IMR-90 (cell line): Measurements from ENCODE around the gene CASQ1. TPM values are rescaled to one million over a fixed set of nuclear protein-coding genes. Genes with fewer than 3 reads are reported as not detected.

Experiments used
- ATAC-seq: fragments of 200-7000 bp; cut with Tn5 transposase; 2 replicates; pipeline ENCODE4 v1.9.1; 2020; ENCODE audit warnings: low read depth, mild to moderate bottlenecking, moderate library complexity
- BruUV-seq: library from RNA; stranded (reverse); fragments of 400-500 nt; replicated peaks from 2 replicates; lab custom pipeline; 2021; lab: Mats Ljungman, UMichigan
- CTCF ChIA-PET: fragments of 300-600 bp; formaldehyde crosslinking; extraction: SDS; loops from one replicate; lab custom pipeline; 2021; ENCODE audit warnings: antibody characterized with exemption; lab: Yijun Ruan, JAX
- POLR2A ChIA-PET: fragments of 300-600 bp; sonication (Branson Sonifier 250); formaldehyde crosslinking; loops from one replicate; lab custom pipeline; 2022; ENCODE audit warnings: antibody characterized with exemption; ENCODE audit not compliant: unreplicated experiment; lab: Charles Lee
- DNase-seq: peaks from one replicate; pipeline ENCODE4 v3.0.0; 2013
- H2AFZ ChIP-seq: replicated peaks from 2 replicates; pipeline ENCODE3; 2013; ENCODE audit warnings: low read length, mild to moderate bottlenecking; ENCODE audit not compliant: poor library complexity
- H2AK5ac ChIP-seq: 2 replicates; pipeline ENCODE4 v1.6.1; 2013; ENCODE audit warnings: low read depth, low read length, inconsistent platforms
- H2AK9ac ChIP-seq: replicated peaks from 2 replicates; pipeline ENCODE3; 2013; ENCODE audit warnings: mild to moderate bottlenecking, low read depth, low read length, moderate library complexity; ENCODE audit not compliant: poor library complexity
- H2BK120ac ChIP-seq: 2 replicates; pipeline ENCODE4 v1.6.1; 2013; ENCODE audit warnings: low read depth, low read length, inconsistent platforms
- H2BK15ac ChIP-seq: 3 replicates; pipeline ENCODE4 v1.6.1; 2013; ENCODE audit warnings: low read depth, low read length, inconsistent platforms
- H2BK20ac ChIP-seq: 2 replicates; pipeline ENCODE4 v1.6.1; 2013; ENCODE audit warnings: low read depth, mild to moderate bottlenecking, inconsistent platforms, low read length, moderate library complexity
- H2BK5ac ChIP-seq: 2 replicates; pipeline ENCODE4 v1.6.1; 2013; ENCODE audit warnings: mild to moderate bottlenecking, low read depth, low read length, inconsistent platforms; ENCODE audit not compliant: poor library complexity, severe bottlenecking
- H3K14ac ChIP-seq: replicated peaks from 2 replicates; pipeline ENCODE4 v1.6.1; 2013; ENCODE audit warnings: low read depth, low read length, inconsistent platforms
- H3K18ac ChIP-seq: 2 replicates; pipeline ENCODE4 v1.6.1; 2013; ENCODE audit warnings: low read depth, low read length, control low read depth
- H3K23ac ChIP-seq: 2 replicates; pipeline ENCODE4 v1.6.1; 2013; ENCODE audit warnings: low read depth, low read length, inconsistent platforms
- H3K27ac ChIP-seq: 2 replicates; pipeline ENCODE4 v1.5.1; 2013; ENCODE audit warnings: mild to moderate bottlenecking, control low read depth, low read length; ENCODE audit not compliant: insufficient read depth
- H3K27me3 ChIP-seq: 2 replicates; pipeline ENCODE4 v1.6.1; 2013; ENCODE audit warnings: low read length; ENCODE audit not compliant: control insufficient read depth, insufficient read depth
- H3K36me3 ChIP-seq: 2 replicates; pipeline ENCODE4 v1.6.1; 2013; ENCODE audit warnings: low read length, mixed read lengths; ENCODE audit not compliant: control insufficient read depth, insufficient read depth
- H3K4ac ChIP-seq: 2 replicates; pipeline ENCODE4 v1.6.1; 2013; ENCODE audit warnings: low read depth, low read length, inconsistent platforms
- H3K4me1 ChIP-seq: 2 replicates; pipeline ENCODE4 v1.6.1; 2013; ENCODE audit warnings: low read length, mixed read lengths; ENCODE audit not compliant: control insufficient read depth, insufficient read depth
- H3K4me2 ChIP-seq: 2 replicates; pipeline ENCODE4 v1.6.1; 2013; ENCODE audit warnings: low read depth, mild to moderate bottlenecking, control low read depth, low read length, moderate library complexity
- H3K4me3 ChIP-seq: 2 replicates; pipeline ENCODE4 v1.5.1; 2013; ENCODE audit warnings: low read depth, mild to moderate bottlenecking, control low read depth, low read length, moderate library complexity; ENCODE audit not compliant: insufficient read depth
- H3K56ac ChIP-seq: 2 replicates; pipeline ENCODE4 v1.6.1; 2013; ENCODE audit warnings: low read length, inconsistent platforms; ENCODE audit not compliant: insufficient read depth; ENCODE audit errors: extremely low read depth
- H3K79me1 ChIP-seq, 2 experiments: 2 replicates each; pipeline ENCODE4 v1.6.1; 2013; ENCODE audit warnings: low read length in 2 of 2, inconsistent platforms in 1 of 2, low read depth in 1 of 2
- H3K9ac ChIP-seq: 2 replicates; pipeline ENCODE4 v1.6.1; 2013; ENCODE audit warnings: low read depth, low read length, control low read depth
- H3K9me1 ChIP-seq: 2 replicates; pipeline ENCODE4 v1.6.1; 2013; ENCODE audit warnings: low read length, inconsistent platforms; ENCODE audit not compliant: insufficient read depth
- H3K9me3 ChIP-seq: 2 replicates; pipeline ENCODE4 v1.6.1; 2013; ENCODE audit warnings: low read length; ENCODE audit not compliant: control insufficient read depth, insufficient read depth
- H4K20me1 ChIP-seq: 2 replicates; pipeline ENCODE4 v1.6.1; 2013; ENCODE audit warnings: low read length, inconsistent platforms; ENCODE audit not compliant: insufficient read depth
- H4K5ac ChIP-seq: 2 replicates; pipeline ENCODE4 v1.6.1; 2013; ENCODE audit warnings: mild to moderate bottlenecking, low read depth, low read length, control low read depth
- H4K8ac ChIP-seq, 2 experiments: 2 replicates each; pipeline ENCODE4 v1.6.1; 2013; ENCODE audit warnings: low read depth in 2 of 2, low read length in 2 of 2, control low read depth in 1 of 2, inconsistent platforms in 1 of 2
- H4K91ac ChIP-seq: 2 replicates; pipeline ENCODE4 v1.6.1; 2013; ENCODE audit warnings: low read depth, low read length, inconsistent platforms; ENCODE audit not compliant: insufficient read depth
- BHLHE40 ChIP-seq: fragments of 150-350 bp; IDR thresholded peaks from 2 replicates; pipeline ENCODE4 v1.6.1; 2016; ENCODE audit warnings: mild to moderate bottlenecking, low read depth, low read length
- CEBPB ChIP-seq: IDR thresholded peaks from 2 replicates; pipeline ENCODE4 v1.6.1; 2012; ENCODE audit warnings: low read depth, low read length, improper control_type of control experiment
- CHD1 ChIP-seq: IDR thresholded peaks from 2 replicates; pipeline ENCODE4 v1.6.1; 2012; ENCODE audit warnings: low read depth, low read length, improper control_type of control experiment
- CTCF ChIP-seq: conservative IDR thresholded peaks from 2 replicates; pipeline ENCODE4 v1.5.1; 2012; ENCODE audit warnings: mild to moderate bottlenecking, low read depth, low read length, improper control_type of control experiment
- FOS ChIP-seq: fragments of 150-350 bp; IDR thresholded peaks from 2 replicates; pipeline ENCODE4 v1.6.1; 2016; ENCODE audit warnings: low read depth, low read length
- MAZ ChIP-seq: IDR thresholded peaks from 2 replicates; pipeline ENCODE4 v1.6.1; 2012; ENCODE audit warnings: low read depth, mild to moderate bottlenecking, low read length, improper control_type of control experiment, moderate library complexity, borderline replicate concordance
- MXI1 ChIP-seq: IDR thresholded peaks from 2 replicates; pipeline ENCODE4 v1.6.1; 2012; ENCODE audit warnings: low read depth, mild to moderate bottlenecking, low read length, moderate library complexity, borderline replicate concordance
- NFE2L2 ChIP-seq: fragments of 150-350 bp; IDR thresholded peaks from 2 replicates; pipeline ENCODE4 v1.6.1; 2016; ENCODE audit warnings: low read depth, mild to moderate bottlenecking, low read length
- POLR2A ChIP-seq: IDR thresholded peaks from 2 replicates; pipeline ENCODE4 v1.6.1; 2012; ENCODE audit warnings: mild to moderate bottlenecking, low read depth, low read length
- RAD21 ChIP-seq: IDR thresholded peaks from 2 replicates; pipeline ENCODE4 v1.6.1; 2012; ENCODE audit warnings: low read length, improper control_type of control experiment
- WGBS, 2 experiments: methylation state at CpG; one replicate each; pipeline versions ENCODE4 v1.1.5 to v1.1.7; 2013; ENCODE audit warnings: missing lambda C conversion rate in 2 of 2; ENCODE audit not compliant: insufficient read length in 1 of 2; ENCODE audit errors: extremely low coverage in 2 of 2; 5-methylcytosine and 5-hydroxymethylcytosine counted together
- dilution Hi-C: fragments of 300-500 bp; cut with HindIII; formaldehyde crosslinking; loops from one replicate; pipeline ENCODE4 v1.14.3; 2018; ENCODE audit warnings: low sequenced_read_pairs; ENCODE audit not compliant: unreplicated experiment
- in situ Hi-C: fragments of 300-500 bp; cut with MboI; formaldehyde crosslinking; loops from 3 replicates; pipeline ENCODE4 v1.14.3; 2019; ENCODE audit warnings: low sequenced_read_pairs, inconsistent platforms, mixed read lengths
- intact Hi-C: fragments of 100-400 bp; cut with micrococcal nuclease; formaldehyde crosslinking; loops from 2 replicates; pipeline ENCODE4 v1.10.0; 2022
- polyA plus RNA-seq, 3 experiments: library from polyadenylated mRNA; depleted of rRNA; stranded (reverse); fragments of >200 nt; gene quantifications; 2 replicates each; pipeline ENCODE4 v1.2.3, GENCODE V29; 2012; ENCODE audit warnings: low replicate concordance in 1 of 3
- total RNA-seq: library from RNA; depleted of rRNA; stranded (reverse); fragments of >200 nt; gene quantifications from 2 replicates; pipeline ENCODE4 v1.2.3, GENCODE V29; 2012
- TF ChIP-seq, protein P1 (sequence below): fragments of 150-350 bp; IDR thresholded peaks from 2 replicates; pipeline ENCODE4 v1.6.1; 2016; ENCODE audit warnings: low read depth, mild to moderate bottlenecking, low read length, moderate library complexity, borderline replicate concordance

Gene CASQ1
- total and polyA plus RNA-seq, 2 of the 4 experiments (the other 2 are of a cell fraction): 0.18 to 0.21 TPM

DNA sequence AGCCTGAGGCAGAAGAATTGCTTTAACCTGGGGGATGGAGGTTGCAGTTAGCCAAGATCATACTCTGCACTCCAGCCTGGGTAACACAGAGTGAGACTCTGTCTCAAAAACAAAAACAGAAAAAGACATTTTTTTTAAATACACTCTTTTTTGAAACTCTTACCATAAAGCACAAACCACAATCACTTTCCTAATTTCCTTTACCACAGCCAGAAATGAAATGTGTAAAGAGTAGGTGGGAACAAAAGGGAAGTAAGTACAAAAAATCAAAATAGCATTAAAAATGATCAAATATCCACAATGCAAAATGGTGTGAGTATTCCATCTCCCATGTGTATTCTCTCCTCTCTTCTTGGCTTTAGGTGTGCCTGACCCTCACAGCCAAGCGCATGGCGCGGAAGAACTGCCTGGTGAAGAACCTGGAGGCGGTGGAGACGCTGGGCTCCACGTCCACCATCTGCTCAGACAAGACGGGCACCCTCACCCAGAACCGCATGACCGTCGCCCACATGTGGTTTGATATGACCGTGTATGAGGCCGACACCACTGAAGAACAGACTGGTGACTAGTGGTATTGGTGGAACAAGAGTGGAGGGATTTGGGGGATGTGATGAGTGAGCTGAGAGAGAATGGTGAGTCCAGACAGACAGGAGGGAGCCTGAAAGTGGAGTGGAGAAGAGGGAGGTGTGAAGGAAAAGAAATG lies 24.1 kb upstream of the CASQ1 start:
- Histone ChIP-seq H3K4me1 (0 out of 2 replicates have a peak, but pooled peaks cover 2% of the 10 kb centered on the region), H3K14ac (no peak overlapping the region), H3K9me3 (no peaks in the 10 kb centered on the region), H3K4me2 (no peak overlapping the region), H3K18ac (no peak overlapping the region), H4K91ac (no peak overlapping the region), H2BK20ac (no peak overlapping the region), H2BK120ac (no peak overlapping the region), H3K9ac (no peak overlapping the region), H2AK9ac (no peak overlapping the region), H4K8ac (no peak overlapping the region), H4K5ac (no peak overlapping the region), H3K27me3 (peaks cover 35% of the 10 kb centered on the region), H3K79me1 (no peaks in the 10 kb centered on the region), H3K56ac (no peak overlapping the region), H3K9me1 (no peaks in the 10 kb centered on the region), H3K27ac (no peak overlapping the region), H2BK15ac (no peak overlapping the region), H3K36me3 (no peaks in the 10 kb centered on the region), H4K20me1 (no peaks in the 10 kb centered on the region), H2BK5ac (no peak overlapping the region), H2AFZ (no peak overlapping the region), H3K4ac (no peak overlapping the region), H3K4me3 (no peak overlapping the region), H3K23ac (no peak overlapping the region), H2AK5ac (no peak overlapping the region)
- no peak for ATAC-seq
- TF ChIP-seq MXI1: no peak
- no peak for TF ChIP-seq BHLHE40
- TF ChIP-seq CTCF: no peak
- no peak for TF ChIP-seq MAZ
- no peak for TF ChIP-seq CHD1
- no peak for TF ChIP-seq CEBPB
- TF ChIP-seq, protein P1, sequence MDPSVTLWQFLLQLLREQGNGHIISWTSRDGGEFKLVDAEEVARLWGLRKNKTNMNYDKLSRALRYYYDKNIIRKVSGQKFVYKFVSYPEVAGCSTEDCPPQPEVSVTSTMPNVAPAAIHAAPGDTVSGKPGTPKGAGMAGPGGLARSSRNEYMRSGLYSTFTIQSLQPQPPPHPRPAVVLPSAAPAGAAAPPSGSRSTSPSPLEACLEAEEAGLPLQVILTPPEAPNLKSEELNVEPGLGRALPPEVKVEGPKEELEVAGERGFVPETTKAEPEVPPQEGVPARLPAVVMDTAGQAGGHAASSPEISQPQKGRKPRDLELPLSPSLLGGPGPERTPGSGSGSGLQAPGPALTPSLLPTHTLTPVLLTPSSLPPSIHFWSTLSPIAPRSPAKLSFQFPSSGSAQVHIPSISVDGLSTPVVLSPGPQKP: no peak
- TF ChIP-seq POLR2A: no peak
- TF ChIP-seq NFE2L2: no peak
- TF ChIP-seq RAD21: no peak
- TF ChIP-seq FOS: no peak
- ChIA-PET CTCF (no interaction called here), POLR2A (no interaction called here)
- DNase-seq: no peak
- intact Hi-C loops: no loop called here
- WGBS, 2 experiments: no CpG with 5 or more reads among the region's 12 CpGs
- in situ Hi-C loops: no loop called here
- dilution Hi-C loops: no loop called here
- no TSS peak for BruUV-seq
